ENCODE data around the gene CCDC194. TPM values are rescaled to one million over a fixed set of nuclear protein-coding genes. Genes with fewer than 3 reads are reported as not detected.

The CCDC194 gene
- total and polyA plus RNA-seq, 2 of the 8 experiments (the other 6 are each of a cell fraction or from before 2014, with no cell fraction given): 0.33 TPM; not detected in 1

GRCh38 chr19:17389957-17390664 is 3.9 kb downstream of the CCDC194 start (continued):
- TF ChIP-seq, protein P1, sequence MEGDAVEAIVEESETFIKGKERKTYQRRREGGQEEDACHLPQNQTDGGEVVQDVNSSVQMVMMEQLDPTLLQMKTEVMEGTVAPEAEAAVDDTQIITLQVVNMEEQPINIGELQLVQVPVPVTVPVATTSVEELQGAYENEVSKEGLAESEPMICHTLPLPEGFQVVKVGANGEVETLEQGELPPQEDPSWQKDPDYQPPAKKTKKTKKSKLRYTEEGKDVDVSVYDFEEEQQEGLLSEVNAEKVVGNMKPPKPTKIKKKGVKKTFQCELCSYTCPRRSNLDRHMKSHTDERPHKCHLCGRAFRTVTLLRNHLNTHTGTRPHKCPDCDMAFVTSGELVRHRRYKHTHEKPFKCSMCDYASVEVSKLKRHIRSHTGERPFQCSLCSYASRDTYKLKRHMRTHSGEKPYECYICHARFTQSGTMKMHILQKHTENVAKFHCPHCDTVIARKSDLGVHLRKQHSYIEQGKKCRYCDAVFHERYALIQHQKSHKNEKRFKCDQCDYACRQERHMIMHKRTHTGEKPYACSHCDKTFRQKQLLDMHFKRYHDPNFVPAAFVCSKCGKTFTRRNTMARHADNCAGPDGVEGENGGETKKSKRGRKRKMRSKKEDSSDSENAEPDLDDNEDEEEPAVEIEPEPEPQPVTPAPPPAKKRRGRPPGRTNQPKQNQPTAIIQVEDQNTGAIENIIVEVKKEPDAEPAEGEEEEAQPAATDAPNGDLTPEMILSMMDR (IDR thresholded peaks at IDR 0.05; ENCODE audit: control extremely low read depth in 1 of 3, insufficient read depth in 1 of 3, low read depth in 1 of 3, low read length in 3 of 3): peak in 2 of 3 experiments; percentile 34 to 46; a peak in 2 of 4 replicates
- TF ChIP-seq HDAC2 (IDR thresholded peaks at IDR 0.05; ENCODE audit: borderline replicate concordance in 1 of 2, low read depth in 2 of 2, low read length in 2 of 2) (peak in 1 of 2 experiments; percentile 43; a peak in 1 of 4 replicates), POLR2AphosphoS5 (IDR thresholded peaks at IDR 0.05; ENCODE audit: low read depth, low read length) (no peak)
